Measurements from ENCODE around the gene HEXB.

HEXB gene

GRCh38 chr5:74761241-74761640 lies 76.2 kb downstream of the HEXB start:
- DNase-seq (ENCODE audit: low read depth in 1 of 2, low spot score in 1 of 2) = no peak
- TF ChIP-seq, protein P1, sequence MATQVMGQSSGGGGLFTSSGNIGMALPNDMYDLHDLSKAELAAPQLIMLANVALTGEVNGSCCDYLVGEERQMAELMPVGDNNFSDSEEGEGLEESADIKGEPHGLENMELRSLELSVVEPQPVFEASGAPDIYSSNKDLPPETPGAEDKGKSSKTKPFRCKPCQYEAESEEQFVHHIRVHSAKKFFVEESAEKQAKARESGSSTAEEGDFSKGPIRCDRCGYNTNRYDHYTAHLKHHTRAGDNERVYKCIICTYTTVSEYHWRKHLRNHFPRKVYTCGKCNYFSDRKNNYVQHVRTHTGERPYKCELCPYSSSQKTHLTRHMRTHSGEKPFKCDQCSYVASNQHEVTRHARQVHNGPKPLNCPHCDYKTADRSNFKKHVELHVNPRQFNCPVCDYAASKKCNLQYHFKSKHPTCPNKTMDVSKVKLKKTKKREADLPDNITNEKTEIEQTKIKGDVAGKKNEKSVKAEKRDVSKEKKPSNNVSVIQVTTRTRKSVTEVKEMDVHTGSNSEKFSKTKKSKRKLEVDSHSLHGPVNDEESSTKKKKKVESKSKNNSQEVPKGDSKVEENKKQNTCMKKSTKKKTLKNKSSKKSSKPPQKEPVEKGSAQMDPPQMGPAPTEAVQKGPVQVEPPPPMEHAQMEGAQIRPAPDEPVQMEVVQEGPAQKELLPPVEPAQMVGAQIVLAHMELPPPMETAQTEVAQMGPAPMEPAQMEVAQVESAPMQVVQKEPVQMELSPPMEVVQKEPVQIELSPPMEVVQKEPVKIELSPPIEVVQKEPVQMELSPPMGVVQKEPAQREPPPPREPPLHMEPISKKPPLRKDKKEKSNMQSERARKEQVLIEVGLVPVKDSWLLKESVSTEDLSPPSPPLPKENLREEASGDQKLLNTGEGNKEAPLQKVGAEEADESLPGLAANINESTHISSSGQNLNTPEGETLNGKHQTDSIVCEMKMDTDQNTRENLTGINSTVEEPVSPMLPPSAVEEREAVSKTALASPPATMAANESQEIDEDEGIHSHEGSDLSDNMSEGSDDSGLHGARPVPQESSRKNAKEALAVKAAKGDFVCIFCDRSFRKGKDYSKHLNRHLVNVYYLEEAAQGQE (IDR thresholded peaks at IDR 0.05; ENCODE audit: insufficient replicate concordance, low read depth) = no peak
- no peak for TF ChIP-seq GABPA (IDR thresholded peaks at IDR 0.05; ENCODE audit: low read depth)
- TF ChIP-seq, protein P2, sequence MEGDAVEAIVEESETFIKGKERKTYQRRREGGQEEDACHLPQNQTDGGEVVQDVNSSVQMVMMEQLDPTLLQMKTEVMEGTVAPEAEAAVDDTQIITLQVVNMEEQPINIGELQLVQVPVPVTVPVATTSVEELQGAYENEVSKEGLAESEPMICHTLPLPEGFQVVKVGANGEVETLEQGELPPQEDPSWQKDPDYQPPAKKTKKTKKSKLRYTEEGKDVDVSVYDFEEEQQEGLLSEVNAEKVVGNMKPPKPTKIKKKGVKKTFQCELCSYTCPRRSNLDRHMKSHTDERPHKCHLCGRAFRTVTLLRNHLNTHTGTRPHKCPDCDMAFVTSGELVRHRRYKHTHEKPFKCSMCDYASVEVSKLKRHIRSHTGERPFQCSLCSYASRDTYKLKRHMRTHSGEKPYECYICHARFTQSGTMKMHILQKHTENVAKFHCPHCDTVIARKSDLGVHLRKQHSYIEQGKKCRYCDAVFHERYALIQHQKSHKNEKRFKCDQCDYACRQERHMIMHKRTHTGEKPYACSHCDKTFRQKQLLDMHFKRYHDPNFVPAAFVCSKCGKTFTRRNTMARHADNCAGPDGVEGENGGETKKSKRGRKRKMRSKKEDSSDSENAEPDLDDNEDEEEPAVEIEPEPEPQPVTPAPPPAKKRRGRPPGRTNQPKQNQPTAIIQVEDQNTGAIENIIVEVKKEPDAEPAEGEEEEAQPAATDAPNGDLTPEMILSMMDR (IDR thresholded peaks at IDR 0.05; ENCODE audit: insufficient read depth, low read length) = no peak
- H3K27ac ChIP-seq (replicated peaks) = no peak overlapping the region

DNA sequence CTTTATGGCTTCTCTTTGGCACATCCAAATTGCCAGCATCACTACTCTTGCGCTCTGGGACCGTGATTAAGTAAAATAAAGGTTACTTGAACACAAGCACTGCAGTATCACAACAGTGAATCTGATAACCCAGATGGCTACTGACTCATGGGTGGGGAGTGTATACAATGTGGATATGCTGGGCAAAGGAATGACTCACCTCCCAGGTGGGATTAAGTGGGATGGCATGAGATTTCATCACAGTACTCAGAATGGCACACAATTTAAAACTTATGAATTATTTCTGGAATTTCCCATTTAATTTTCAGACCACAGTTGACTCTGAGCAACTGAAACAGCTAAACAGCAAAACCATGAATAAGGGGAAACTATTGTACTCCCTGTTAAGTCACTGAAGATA lies 77.6 kb downstream of the HEXB start:
- no peak for DNase-seq (ENCODE audit: low read depth in 1 of 2, low spot score in 1 of 2)
- Histone ChIP-seq H3K27ac (replicated peaks) (no peak overlapping the region), H3K4me3 (replicated peaks; ENCODE audit: insufficient read depth, low read length) (no peak overlapping the region), H3K27me3 (ENCODE audit: insufficient read depth, poor library complexity, severe bottlenecking) (no peaks in the 10 kb centered on the region)
- TF ChIP-seq, protein P2 (IDR thresholded peaks at IDR 0.05; ENCODE audit: insufficient read depth, low read length) = no peak
- TF ChIP-seq POLR2AphosphoS5 (IDR thresholded peaks at IDR 0.05; ENCODE audit: low read depth) (no peak), SPI1 (IDR thresholded peaks at IDR 0.05; ENCODE audit: borderline replicate concordance, low read depth) (no peak), GABPA (IDR thresholded peaks at IDR 0.05; ENCODE audit: low read depth) (no peak)
- TF ChIP-seq, protein P1 (IDR thresholded peaks at IDR 0.05; ENCODE audit: insufficient replicate concordance, low read depth) = no peak

More at GRCh38 chr5:74761241-74761640, 76.2 kb downstream of the HEXB start:
- no peak overlapping the region for H3K4me3 ChIP-seq (replicated peaks; ENCODE audit: insufficient read depth, low read length)
- H3K27me3 ChIP-seq (ENCODE audit: insufficient read depth, poor library complexity, severe bottlenecking) = no peaks in the 10 kb centered on the region

- Histone ChIP-seq H3K27ac (replicated peaks) (no peak overlapping the region), H3K27me3 (ENCODE audit: insufficient read depth, poor library complexity, severe bottlenecking) (no peaks in the 10 kb centered on the region), H3K4me3 (replicated peaks; ENCODE audit: insufficient read depth, low read length) (no peak overlapping the region)
- no peak for TF ChIP-seq GABPA (IDR thresholded peaks at IDR 0.05; ENCODE audit: low read depth)
- TF ChIP-seq, protein P2 (IDR thresholded peaks at IDR 0.05; ENCODE audit: insufficient read depth, low read length) = no peak
- no peak for TF ChIP-seq SPI1 (IDR thresholded peaks at IDR 0.05; ENCODE audit: borderline replicate concordance, low read depth)
- no peak for TF ChIP-seq POLR2AphosphoS5 (IDR thresholded peaks at IDR 0.05; ENCODE audit: low read depth)
- TF ChIP-seq, protein P1 (IDR thresholded peaks at IDR 0.05; ENCODE audit: insufficient replicate concordance, low read depth) = no peak
- DNase-seq (ENCODE audit: low read depth in 1 of 2, low spot score in 1 of 2) = no peak
Measured at GRCh38 chr5:74763504-74763903, 78.5 kb downstream of the HEXB start.
